B cell (primary cell): Measurements from ENCODE around the gene IRF2BPL. TPM values are rescaled to one million over a fixed set of nuclear protein-coding genes. Genes with fewer than 3 reads are reported as not detected.
A peak's percentile ranks its signal among the peaks of the same experiment; 100 is the strongest.

ENCODE experiments used
- ATAC-seq: fragments of 200-7000 bp; cut with Tn5 transposase; one replicate; pipeline ENCODE4 v1.10.0; 2021; ENCODE audit warnings: low read depth, mild to moderate bottlenecking, moderate number of reproducible peaks, moderate library complexity
- CTCF ChIA-PET: fragments of 350-600 bp; sonication (Branson Sonifier 250); formaldehyde crosslinking; loops from one replicate; lab custom pipeline; 2021; ENCODE audit warnings: antibody characterized with exemption, inconsistent platforms; lab: Charles Lee
- POLR2A ChIA-PET: fragments of 350-600 bp; sonication (Branson Sonifier 250); formaldehyde crosslinking; loops from one replicate; lab custom pipeline; 2021; ENCODE audit warnings: antibody characterized with exemption; lab: Charles Lee
- DNase-seq: peaks from one replicate; pipeline ENCODE4 v3.0.0; 2013
- H2AFZ ChIP-seq: 2 replicates; pipeline ENCODE4 v1.6.1; 2012; ENCODE audit warnings: mild to moderate bottlenecking, low read depth, low read length; ENCODE audit not compliant: insufficient read depth, poor library complexity, severe bottlenecking
- H3K27ac ChIP-seq, 2 donors: 1 replicate in 1 of 2; 2 replicates in 1 of 2; pipeline ENCODE4 v1.5.1; 2012 to 2013; ENCODE audit warnings: low read length in 2 of 2, mild to moderate bottlenecking in 2 of 2, moderate library complexity in 1 of 2
- H3K27me3 ChIP-seq, 4 experiments: fragments of 200-600 bp in 1 of 4; sonication (generic) in 1 of 4; replicated peaks in 1 of 4; 1 replicate in 2 of 4; 2 replicates in 2 of 4; pipeline versions ENCODE4 v1.6.1 to v1.7.0; 2013 to 2016; ENCODE audit warnings: low read length in 3 of 4, mild to moderate bottlenecking in 2 of 4, mixed read lengths in 1 of 4, moderate library complexity in 1 of 4; ENCODE audit not compliant: insufficient read depth in 4 of 4, control insufficient read depth in 3 of 4; ENCODE audit errors: control extremely low read depth in 1 of 4
- H3K36me3 ChIP-seq, 2 experiments: replicated peaks in 1 of 2; 1 replicate in 1 of 2; 2 replicates in 1 of 2; pipeline versions ENCODE4 v1.6.1 to v1.7.1; 2013; ENCODE audit warnings: low read length in 1 of 2; ENCODE audit not compliant: insufficient read depth in 2 of 2, control insufficient read depth in 1 of 2; ENCODE audit errors: control extremely low read depth in 1 of 2, extremely low read depth in 1 of 2
- H3K4me1 ChIP-seq, 2 donors: fragments of 200-600 bp in 1 of 2; sonication (generic) in 1 of 2; 1 replicate in 1 of 2; 2 replicates in 1 of 2; pipeline versions ENCODE4 v1.5.1 to v1.6.1; 2013 to 2017; ENCODE audit warnings: low read length in 2 of 2; ENCODE audit not compliant: control insufficient read depth in 2 of 2, insufficient read depth in 2 of 2
- H3K4me2 ChIP-seq: replicated peaks from 2 replicates; pipeline ENCODE3; 2012; ENCODE audit warnings: mild to moderate bottlenecking, low read depth, low read length; ENCODE audit not compliant: poor library complexity, severe bottlenecking
- H3K4me3 ChIP-seq, 5 experiments: fragments of 200-600 bp in 1 of 5; sonication (generic) in 1 of 5; 1 replicate in 3 of 5; 2 replicates in 2 of 5; pipeline versions ENCODE4 v1.5.1 to v1.7.0; 2011 to 2016; ENCODE audit warnings: low read length in 4 of 5, mild to moderate bottlenecking in 4 of 5, low read depth in 2 of 5, control low read depth in 1 of 5, moderate library complexity in 1 of 5; ENCODE audit not compliant: insufficient read depth in 1 of 5; ENCODE audit errors: control extremely low read depth in 1 of 5, extremely low read depth in 1 of 5
- H3K79me2 ChIP-seq: fragments of 200-600 bp; sonication (generic); one replicate; pipeline ENCODE4 v1.6.0; 2016; ENCODE audit warnings: low read length; ENCODE audit not compliant: control insufficient read depth, insufficient read depth
- H3K9ac ChIP-seq: fragments of 200-600 bp; sonication (generic); 2 replicates; pipeline ENCODE4 v1.6.1; 2017; ENCODE audit warnings: mild to moderate bottlenecking, low read length, moderate library complexity
- H3K9me3 ChIP-seq, 3 donors: one replicate each; pipeline versions ENCODE4 v1.6.1 to v1.7.1; 2013; ENCODE audit warnings: low read length in 2 of 3; ENCODE audit not compliant: control insufficient read depth in 2 of 3, insufficient read depth in 1 of 3; ENCODE audit errors: control extremely low read depth in 1 of 3
- H4K20me1 ChIP-seq: 2 replicates; pipeline ENCODE4 v1.6.0; 2012; ENCODE audit warnings: mild to moderate bottlenecking, low read length; ENCODE audit not compliant: insufficient read depth, control insufficient read depth, poor library complexity, severe bottlenecking
- H3K27ac Mint-ChIP-seq: one replicate; pipeline ENCODE4 v1.8.0; 2021; ENCODE audit warnings: mixed read lengths
- H3K27me3 Mint-ChIP-seq: one replicate; pipeline ENCODE4 v1.8.0; 2021; ENCODE audit warnings: mixed read lengths
- H3K4me1 Mint-ChIP-seq: one replicate; pipeline ENCODE4 v1.8.0; 2021; ENCODE audit warnings: mixed read lengths
- H3K4me3 Mint-ChIP-seq: one replicate; pipeline ENCODE4 v1.8.0; 2021; ENCODE audit warnings: mixed read lengths
- H3K9me3 Mint-ChIP-seq: one replicate; pipeline ENCODE4 v1.8.0; 2022; ENCODE audit warnings: mixed read lengths; ENCODE audit not compliant: insufficient read depth
- CTCF ChIP-seq: fragments of 200-600 bp; IDR thresholded peaks from one replicate; pipeline ENCODE4 v1.8.0; 2022; ENCODE audit warnings: antibody characterized with exemption, mild to moderate bottlenecking
- EZH2 ChIP-seq: IDR thresholded peaks from 2 replicates; pipeline ENCODE4 v1.6.1; 2012; ENCODE audit warnings: borderline replicate concordance, low read depth, mild to moderate bottlenecking, moderate library complexity, low read length; ENCODE audit not compliant: insufficient read depth, poor library complexity, severe bottlenecking
- whole genome bisulfite sequencing: methylation state at CpG from one replicate; pipeline ENCODE4 v1.1.5; 2013; ENCODE audit warnings: missing lambda C conversion rate; ENCODE audit not compliant: insufficient coverage; 5-methylcytosine and 5-hydroxymethylcytosine counted together
- intact Hi-C: fragments of 100-400 bp; cut with micrococcal nuclease; formaldehyde crosslinking; loops from one replicate; pipeline ENCODE4 v1.10.0; 2022
- polyA plus RNA-seq: library from polyadenylated mRNA; depleted of rRNA; stranded (reverse); fragments of >200 nt; gene quantifications from 2 replicates; pipeline ENCODE4 v1.2.3, GENCODE V29; 2012
- total RNA-seq, 2 donors: library from RNA; stranded (reverse); fragments of 120-200 nt in 1 of 2; gene quantifications; 1 replicate in 1 of 2; 2 replicates in 1 of 2; pipeline versions ENCODE4 v1.2.3 to v1.2.4, GENCODE V29; 2013 to 2022

IRF2BPL gene
- total and polyA plus RNA-seq, 2 donors (not counting 1 experiment from before 2014, with no cell fraction given), result 27.9 to 34.0 TPM

GRCh38 chr14:77066578-77067172 is 38.2 kb upstream of the IRF2BPL start:
- Histone ChIP-seq H3K27me3 (peaks cover 0 to 22% (median 3%) of the 10 kb centered on the region in 4 experiments), H3K36me3 (no peaks in the 10 kb centered on the region), H3K9me3 (no peaks in the 10 kb centered on the region), H3K4me3 (no peak overlapping the region), H2AFZ (no peak overlapping the region), H3K9ac (no peak overlapping the region), H3K4me1 (peaks cover 25 to 32% of the 10 kb centered on the region in 2 donors), H3K79me2 (no peaks in the 10 kb centered on the region), H3K4me2 (peak overlapping the region; percentile 53), H3K27ac (no peak overlapping the region), H4K20me1 (no peaks in the 10 kb centered on the region)
- 93% methylated on average over 4 of the region's 10 CpGs for WGBS
- DNase-seq (no peak), ATAC-seq (no peak)
- ChIA-PET POLR2A (interaction anchor here (0.6 to 1.5 kb wide), 3 partner anchors 120 to 151 kb away, joined by 3 to 4 read pairs (median 3); no protein-coding TSS in a partner anchor), CTCF (interaction anchor here (0.7 to 17.0 kb wide), 13 partner anchors 10 to 194 kb away, joined by 3 to 489 read pairs (median 4); partner anchors contain the start of gene IRF2BPL)
- no peak overlapping the region for H3K4me3 Mint-ChIP-seq
- H3K27ac Mint-ChIP-seq, result no peak overlapping the region
- H3K27me3 Mint-ChIP-seq, result no peaks in the 10 kb centered on the region
- intact Hi-C loops, result no loop called here
- no peaks in the 10 kb centered on the region for H3K9me3 Mint-ChIP-seq
- no peak for TF ChIP-seq CTCF
- no peak for TF ChIP-seq EZH2
- peaks cover 24% of the 10 kb centered on the region for H3K4me1 Mint-ChIP-seq
